Uterus (tissue), 4 donors: ENCODE results near the gene SMARCC2. TPM values are rescaled to one million over a fixed set of nuclear protein-coding genes. Genes with fewer than 3 reads are reported as not detected.
"Not testable (repeated sequence)": the region's sequence is repeated elsewhere in the genome, so short reads cannot be mapped to it uniquely, and the experiment has no call there.

ENCODE experiments used
- DNase-seq, 2 donors: peaks; one replicate each; pipeline ENCODE4 v3.0.0-alpha.2; 2019 to 2020
- H3K27ac ChIP-seq, 2 donors: fragments of 200-600 bp; sonication (generic); 1 replicate in 1 of 2; 2 replicates in 1 of 2; pipeline ENCODE4 v1.5.1; 2016 to 2018
- H3K27me3 ChIP-seq, 2 donors: fragments of 200-600 bp; sonication (generic); one replicate each; pipeline ENCODE4 v1.5.1; 2018 to 2019; ENCODE audit warnings: control low read depth in 1 of 2
- H3K36me3 ChIP-seq, 2 donors: fragments of 200-600 bp; sonication (generic); one replicate each; pipeline ENCODE4 v1.5.1; 2019; ENCODE audit warnings: control low read depth in 1 of 2
- H3K4me1 ChIP-seq, 2 donors: fragments of 200-600 bp; sonication (generic); one replicate each; pipeline ENCODE4 v1.5.1; 2018 to 2019; ENCODE audit warnings: control low read depth in 1 of 2
- H3K4me3 ChIP-seq, 2 donors: fragments of 200-600 bp; sonication (generic); 1 replicate in 1 of 2; 2 replicates in 1 of 2; pipeline ENCODE4 v1.5.1; 2018 to 2019; ENCODE audit warnings: mild to moderate bottlenecking in 1 of 2
- H3K9me3 ChIP-seq, 2 donors: fragments of 200-600 bp; sonication (generic); one replicate each; pipeline ENCODE4 v1.5.1; 2019; ENCODE audit warnings: control low read depth in 1 of 2
- POLR2A ChIP-seq, 2 donors: fragments of 450-650 bp; IDR thresholded peaks; one replicate each; pipeline ENCODE4 v1.6.1; 2016; ENCODE audit warnings: antibody characterized with exemption in 2 of 2, mild to moderate bottlenecking in 1 of 2, moderate library complexity in 1 of 2
- intact Hi-C: fragments of 100-400 bp; cut with DNase I; formaldehyde crosslinking; loops from one replicate; pipeline ENCODE4 v1.15.1; 2023; ENCODE audit warnings: low total_unique reads
- total RNA-seq, 4 donors: library from RNA; depleted of rRNA in 3 of 4; stranded (reverse); fragments of >200 nt in 3 of 4; gene quantifications; one replicate each; pipeline versions ENCODE4 v1.1.0 to v1.2.4, GENCODE V29; 2014 to 2023
- TF ChIP-seq, protein P1 (sequence below), 4 experiments: fragments of 200-600 bp in 2 of 4; fragments of 450-650 bp in 2 of 4; sonication (generic) in 2 of 4; IDR thresholded peaks; one replicate each; pipeline ENCODE4 v1.5.1; 2016 to 2019; ENCODE audit warnings: antibody characterized with exemption in 4 of 4, mild to moderate bottlenecking in 2 of 4, moderate library complexity in 1 of 4
- donor health status: DM: yes; HTN: yes; CAD: no.

SMARCC2 gene
- total RNA-seq, 4 donors from 2014 or later = 63.2 to 214 (median 81.0) TPM

DNA sequence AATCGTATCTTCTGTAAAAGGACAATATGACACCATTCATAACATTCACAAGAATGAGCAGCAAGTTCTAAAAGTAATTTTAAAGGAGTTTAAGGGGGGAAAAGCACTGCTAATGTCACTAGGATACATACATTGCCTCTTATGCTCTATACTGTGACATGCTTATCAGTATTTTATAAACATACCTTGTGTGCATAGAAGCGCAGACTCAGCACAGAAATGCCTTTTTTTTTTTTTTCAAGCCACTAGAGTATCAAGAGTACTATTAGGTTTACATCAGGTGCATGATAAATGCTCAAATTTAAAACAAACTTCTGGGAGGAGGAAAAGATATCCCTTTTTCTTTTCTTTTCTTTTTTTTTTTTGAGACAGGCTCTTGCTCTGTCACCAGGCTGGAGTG is 13.6 kb upstream of the SMARCC2 start:
- intact Hi-C loops = no loop called here
- Histone ChIP-seq H3K27ac (no peak overlapping the region), H3K4me3 (no peak overlapping the region), H3K27me3 (no peaks in the 10 kb centered on the region), H3K36me3 (no peaks in the 10 kb centered on the region), H3K9me3 (no peaks in the 10 kb centered on the region), H3K4me1 (no peaks in the 10 kb centered on the region)
- DNase-seq = no peak
- TF ChIP-seq POLR2A (IDR thresholded peaks at IDR 0.05) = no peak
- TF ChIP-seq, protein P1, sequence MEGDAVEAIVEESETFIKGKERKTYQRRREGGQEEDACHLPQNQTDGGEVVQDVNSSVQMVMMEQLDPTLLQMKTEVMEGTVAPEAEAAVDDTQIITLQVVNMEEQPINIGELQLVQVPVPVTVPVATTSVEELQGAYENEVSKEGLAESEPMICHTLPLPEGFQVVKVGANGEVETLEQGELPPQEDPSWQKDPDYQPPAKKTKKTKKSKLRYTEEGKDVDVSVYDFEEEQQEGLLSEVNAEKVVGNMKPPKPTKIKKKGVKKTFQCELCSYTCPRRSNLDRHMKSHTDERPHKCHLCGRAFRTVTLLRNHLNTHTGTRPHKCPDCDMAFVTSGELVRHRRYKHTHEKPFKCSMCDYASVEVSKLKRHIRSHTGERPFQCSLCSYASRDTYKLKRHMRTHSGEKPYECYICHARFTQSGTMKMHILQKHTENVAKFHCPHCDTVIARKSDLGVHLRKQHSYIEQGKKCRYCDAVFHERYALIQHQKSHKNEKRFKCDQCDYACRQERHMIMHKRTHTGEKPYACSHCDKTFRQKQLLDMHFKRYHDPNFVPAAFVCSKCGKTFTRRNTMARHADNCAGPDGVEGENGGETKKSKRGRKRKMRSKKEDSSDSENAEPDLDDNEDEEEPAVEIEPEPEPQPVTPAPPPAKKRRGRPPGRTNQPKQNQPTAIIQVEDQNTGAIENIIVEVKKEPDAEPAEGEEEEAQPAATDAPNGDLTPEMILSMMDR (IDR thresholded peaks at IDR 0.05) = no peak

DNA sequence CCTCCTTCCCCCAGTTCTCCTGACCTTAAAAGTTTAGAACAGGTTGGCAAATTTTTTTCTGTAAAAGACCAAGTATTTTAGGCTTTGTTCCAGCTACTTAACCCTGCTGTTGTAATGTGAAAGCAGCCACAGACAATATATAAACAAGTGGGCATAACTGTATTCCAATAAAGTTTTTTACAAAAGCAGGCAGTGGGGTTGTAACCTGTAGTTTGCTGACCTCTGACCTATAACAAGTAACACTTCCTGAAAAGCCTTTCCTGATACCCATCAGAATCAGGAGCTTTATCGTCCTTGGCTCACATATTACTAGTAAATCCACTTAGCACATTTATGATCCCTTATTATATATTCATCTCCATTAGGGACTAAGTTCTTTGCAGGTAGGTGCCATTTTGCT is 13.1 kb upstream of the SMARCC2 start:
- Histone ChIP-seq H3K4me1 (no peaks in the 10 kb centered on the region), H3K27ac (no peak overlapping the region), H3K9me3 (no peaks in the 10 kb centered on the region), H3K27me3 (no peaks in the 10 kb centered on the region), H3K36me3 (no peaks in the 10 kb centered on the region), H3K4me3 (no peak overlapping the region)
- intact Hi-C loops = no loop called here
- no peak for TF ChIP-seq POLR2A (IDR thresholded peaks at IDR 0.05)
- TF ChIP-seq, protein P1 (IDR thresholded peaks at IDR 0.05) = no peak
- no peak for DNase-seq

DNA sequence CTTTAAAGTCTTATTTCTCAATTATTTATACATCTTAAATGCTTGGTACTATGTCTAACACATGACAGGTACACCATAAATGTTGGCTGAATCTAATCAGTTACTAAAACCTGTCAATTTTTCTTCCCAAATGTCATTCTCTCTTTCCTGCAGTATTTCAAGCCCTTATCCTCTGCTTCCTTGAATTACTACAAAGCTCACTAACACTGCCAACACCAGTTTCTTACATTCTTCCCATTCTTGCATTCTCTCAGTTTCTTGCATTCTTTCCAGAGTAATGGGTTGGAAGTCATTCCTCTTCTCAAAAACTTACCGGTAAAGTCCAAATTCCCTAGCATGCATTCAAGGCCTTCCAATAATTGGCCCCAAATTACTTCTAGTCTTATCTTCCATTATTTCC is 9.6 kb upstream of the SMARCC2 start:
- Histone ChIP-seq H3K4me3 (no peak overlapping the region), H3K4me1 (no peaks in the 10 kb centered on the region), H3K36me3 (no peaks in the 10 kb centered on the region), H3K27me3 (no peaks in the 10 kb centered on the region), H3K27ac (peak overlapping the region in 1 of 2 donors; percentile 33), H3K9me3 (no peaks in the 10 kb centered on the region)
- TF ChIP-seq, protein P1 (IDR thresholded peaks at IDR 0.05) = no peak
- TF ChIP-seq POLR2A (IDR thresholded peaks at IDR 0.05) = no peak
- no peak for DNase-seq
- intact Hi-C loops = no loop called here

DNA sequence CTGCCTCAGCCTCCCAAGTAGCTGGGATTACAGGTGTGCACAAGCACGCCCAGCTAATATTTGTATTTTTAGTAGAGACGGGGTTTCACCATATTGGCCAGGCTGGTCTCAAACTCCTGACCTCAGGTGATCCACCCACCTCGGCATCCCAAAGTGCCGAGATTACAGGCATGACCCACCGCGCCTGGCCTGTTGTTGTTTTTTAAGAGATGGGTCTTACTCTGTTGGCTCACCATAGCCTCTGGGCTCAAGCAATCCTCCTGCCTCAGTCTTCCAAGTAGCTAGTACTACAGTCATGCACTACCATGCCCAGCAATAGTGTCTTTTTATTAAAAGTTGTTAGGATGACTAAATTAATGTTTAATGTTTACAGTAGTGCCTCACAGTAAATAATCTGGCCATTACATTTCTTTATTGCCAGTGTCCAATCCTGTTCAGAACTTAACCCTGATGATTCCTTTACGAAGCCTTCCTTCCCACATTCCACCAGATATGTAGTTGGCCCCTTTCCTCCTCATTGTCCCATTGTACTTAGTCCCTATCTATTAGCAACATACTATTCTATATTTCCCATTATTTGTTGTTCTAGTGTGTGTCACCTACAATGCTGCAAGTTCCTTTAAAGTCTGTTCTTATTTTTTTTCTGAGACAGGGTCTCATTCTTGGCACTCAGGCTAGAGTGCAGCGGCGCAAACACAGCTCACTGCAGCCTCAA is 8.8 kb upstream of the SMARCC2 start:
- intact Hi-C loops = no loop called here
- TF ChIP-seq POLR2A (IDR thresholded peaks at IDR 0.05) = no peak
- TF ChIP-seq, protein P1 (IDR thresholded peaks at IDR 0.05) = no peak
- no peaks in the 10 kb centered on the region for H3K4me1 ChIP-seq
- H3K27me3 ChIP-seq = no peaks in the 10 kb centered on the region
- H3K27ac ChIP-seq = peak overlapping the region; percentile 65 to 78
- H3K9me3 ChIP-seq = no peaks in the 10 kb centered on the region
- H3K36me3 ChIP-seq = no peaks in the 10 kb centered on the region
- H3K4me3 ChIP-seq = no peak overlapping the region
- DNase-seq = no peak

DNA sequence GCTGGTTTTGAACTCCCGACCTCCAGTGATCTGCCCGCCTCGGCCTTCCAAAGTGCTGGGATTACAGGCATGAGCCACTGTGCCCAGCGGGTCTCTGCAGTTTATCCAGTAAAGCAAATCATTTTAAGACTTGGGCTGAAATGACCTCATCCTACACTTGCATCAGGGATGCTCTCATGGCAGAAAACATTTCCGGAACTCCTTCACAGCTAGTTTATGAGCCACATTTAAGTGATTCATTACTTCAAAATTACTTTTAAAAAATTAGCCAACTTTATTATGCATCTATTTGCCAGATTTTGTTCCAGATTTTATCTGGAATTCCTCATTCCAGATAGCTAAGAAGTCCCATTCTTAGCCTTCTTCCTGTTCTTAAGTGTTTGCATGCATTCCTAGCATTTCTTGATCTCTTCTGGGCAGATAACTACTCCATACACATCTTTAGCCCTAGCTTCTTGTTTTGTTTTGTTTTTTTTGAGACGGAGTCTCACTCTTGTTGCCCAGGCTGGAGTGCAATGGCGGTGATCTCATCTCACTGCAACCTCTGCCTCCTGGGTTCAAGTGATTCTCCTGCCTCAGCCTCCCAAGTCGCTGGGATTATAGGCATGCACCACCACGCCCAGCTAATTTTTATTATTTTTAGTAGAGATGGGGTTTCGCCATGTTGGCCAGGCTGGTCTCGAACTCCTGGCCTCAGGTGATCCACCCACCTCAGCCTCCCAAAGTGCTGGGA is 7.7 kb upstream of the SMARCC2 start:
- H3K4me1 ChIP-seq, intact Hi-C loops, H3K36me3 ChIP-seq, H3K9me3 ChIP-seq, H3K4me3 ChIP-seq, H3K27me3 ChIP-seq: not testable (repeated sequence)
- H3K27ac ChIP-seq = peak overlapping the region; percentile 65 to 78
- DNase-seq = peak; percentile 51 to 65
